GM23338 (cell line): ENCODE data around the gene ABCA4. TPM values are rescaled to one million over a fixed set of nuclear protein-coding genes. Genes with fewer than 3 reads are reported as not detected.

ENCODE experiments used
- ATAC-seq: fragments of 200-7000 bp; cut with Tn5 transposase; 3 replicates; pipeline ENCODE4 v1.9.1; 2020
- DNase-seq: peaks from one replicate; pipeline ENCODE4 v3.0.0-alpha.2; 2015; ENCODE audit warnings: low spot score
- H2AFZ ChIP-seq: fragments of 200-600 bp; sonication (generic); 2 replicates; pipeline ENCODE4 v1.8.0; 2016; ENCODE audit warnings: antibody characterized with exemption, mild to moderate bottlenecking, moderate library complexity
- H3F3A ChIP-seq: fragments of 200-600 bp; sonication (generic); replicated peaks from 2 replicates; pipeline ENCODE4 v1.8.0; 2017; ENCODE audit warnings: antibody characterized with exemption, mixed run types, low read depth
- H3K27ac ChIP-seq: fragments of 200-600 bp; sonication (generic); 2 replicates; pipeline ENCODE4 v1.6.1; 2016; ENCODE audit warnings: low read depth
- H3K27me3 ChIP-seq: fragments of 200-600 bp; sonication (generic); 2 replicates; pipeline ENCODE4 v1.8.0; 2016; ENCODE audit warnings: mild to moderate bottlenecking, mixed run types, moderate library complexity; ENCODE audit not compliant: insufficient read depth
- H3K36me3 ChIP-seq: fragments of 200-600 bp; sonication (generic); 2 replicates; pipeline ENCODE4 v1.8.0; 2016; ENCODE audit warnings: mild to moderate bottlenecking; ENCODE audit not compliant: insufficient read depth
- H3K4me1 ChIP-seq: fragments of 200-600 bp; sonication (generic); 2 replicates; pipeline ENCODE4 v1.8.0; 2016; ENCODE audit warnings: mild to moderate bottlenecking, moderate library complexity; ENCODE audit not compliant: insufficient read depth
- H3K4me2 ChIP-seq: fragments of 200-600 bp; sonication (generic); 2 replicates; pipeline ENCODE4 v1.7.1; 2017; ENCODE audit warnings: mixed run types
- H3K4me3 ChIP-seq: fragments of 200-600 bp; sonication (generic); 2 replicates; pipeline ENCODE4 v1.6.1; 2016; ENCODE audit warnings: mixed run types
- H3K79me2 ChIP-seq: fragments of 200-600 bp; sonication (generic); replicated peaks from 2 replicates; pipeline ENCODE4 v1.8.0; 2017; ENCODE audit warnings: mild to moderate bottlenecking; ENCODE audit not compliant: insufficient read depth
- H3K9me2 ChIP-seq: fragments of 200-600 bp; sonication (generic); 2 replicates; pipeline ENCODE4 v1.8.0; 2017; ENCODE audit not compliant: insufficient read depth
- H4K20me1 ChIP-seq: fragments of 200-600 bp; sonication (generic); replicated peaks from 2 replicates; pipeline ENCODE4 v1.8.0; 2017; ENCODE audit warnings: mild to moderate bottlenecking; ENCODE audit not compliant: insufficient read depth
- H3K27ac Mint-ChIP-seq: 2 replicates; pipeline ENCODE4 v1.8.0; 2020; ENCODE audit warnings: inconsistent platforms, mild to moderate bottlenecking, moderate library complexity, mixed read lengths
- H3K27me3 Mint-ChIP-seq: 3 replicates; pipeline ENCODE4 v1.8.0; 2022; ENCODE audit warnings: low read depth, mild to moderate bottlenecking, moderate library complexity, mixed read lengths, inconsistent platforms; ENCODE audit not compliant: insufficient read depth, poor library complexity
- H3K36me3 Mint-ChIP-seq: 3 replicates; pipeline ENCODE4 v1.8.0; 2021; ENCODE audit warnings: low read depth, mild to moderate bottlenecking, inconsistent platforms, moderate library complexity, mixed read lengths
- H3K4me1 Mint-ChIP-seq: 3 replicates; pipeline ENCODE4 v1.8.0; 2020; ENCODE audit warnings: mild to moderate bottlenecking, inconsistent platforms, mixed read lengths
- H3K4me3 Mint-ChIP-seq: 3 replicates; pipeline ENCODE4 v1.8.0; 2021; ENCODE audit warnings: moderate library complexity, mild to moderate bottlenecking, inconsistent platforms, mixed read lengths
- H3K9me3 Mint-ChIP-seq: 3 replicates; pipeline ENCODE4 v1.8.0; 2020; ENCODE audit warnings: moderate library complexity, mild to moderate bottlenecking, inconsistent platforms, mixed read lengths
- CREB1 ChIP-seq: fragments of 250-450 bp; sonication (Bioruptor Pico); IDR thresholded peaks from 2 replicates; pipeline ENCODE4 v1.5.0; 2020; ENCODE audit warnings: low read depth, mild to moderate bottlenecking, moderate library complexity
- EZH2 ChIP-seq: fragments of 200-600 bp; sonication (generic); IDR thresholded peaks from one replicate; pipeline ENCODE4 v1.8.0; 2017; ENCODE audit warnings: antibody characterized with exemption, mild to moderate bottlenecking, low read depth; ENCODE audit not compliant: unreplicated experiment
- JUNB ChIP-seq: IDR thresholded peaks from one replicate; pipeline ENCODE4 v1.6.1; 2016; ENCODE audit warnings: antibody characterized with exemption; ENCODE audit not compliant: unreplicated experiment
- NANOG ChIP-seq: IDR thresholded peaks from 2 replicates; pipeline ENCODE4 v1.6.1; 2016; ENCODE audit warnings: antibody characterized with exemption, borderline replicate concordance
- POLR2AphosphoS5 ChIP-seq: IDR thresholded peaks from 2 replicates; pipeline ENCODE4 v1.6.1; 2016; ENCODE audit warnings: antibody characterized with exemption, low read depth
- polyA plus RNA-seq: library from polyadenylated mRNA; unstranded; fragments of >200 nt; fragmentation: Nextera tagmentation; extraction: Ambion mirVana; gene quantifications from 2 replicates; pipeline ENCODE4 v1.2.1, GENCODE V29; 2016
- total RNA-seq: library from RNA; depleted of rRNA; stranded (reverse); fragments of >200 nt; shearing (Covaris generic); gene quantifications from 2 replicates; pipeline ENCODE4 v1.2.3, GENCODE V29; 2014
- TF ChIP-seq, protein P1 (sequence below): IDR thresholded peaks from 2 replicates; pipeline ENCODE4 v1.6.1; 2016; ENCODE audit warnings: antibody characterized with exemption
- TF ChIP-seq, protein P2 (sequence below): fragments of 250-450 bp; sonication (Bioruptor Pico); IDR thresholded peaks from 2 replicates; pipeline ENCODE4 v1.5.0; 2020; ENCODE audit warnings: mild to moderate bottlenecking, moderate library complexity

The ABCA4 gene
- total and polyA plus RNA-seq, 2 experiments from 2014 or later: not detected

DNA sequence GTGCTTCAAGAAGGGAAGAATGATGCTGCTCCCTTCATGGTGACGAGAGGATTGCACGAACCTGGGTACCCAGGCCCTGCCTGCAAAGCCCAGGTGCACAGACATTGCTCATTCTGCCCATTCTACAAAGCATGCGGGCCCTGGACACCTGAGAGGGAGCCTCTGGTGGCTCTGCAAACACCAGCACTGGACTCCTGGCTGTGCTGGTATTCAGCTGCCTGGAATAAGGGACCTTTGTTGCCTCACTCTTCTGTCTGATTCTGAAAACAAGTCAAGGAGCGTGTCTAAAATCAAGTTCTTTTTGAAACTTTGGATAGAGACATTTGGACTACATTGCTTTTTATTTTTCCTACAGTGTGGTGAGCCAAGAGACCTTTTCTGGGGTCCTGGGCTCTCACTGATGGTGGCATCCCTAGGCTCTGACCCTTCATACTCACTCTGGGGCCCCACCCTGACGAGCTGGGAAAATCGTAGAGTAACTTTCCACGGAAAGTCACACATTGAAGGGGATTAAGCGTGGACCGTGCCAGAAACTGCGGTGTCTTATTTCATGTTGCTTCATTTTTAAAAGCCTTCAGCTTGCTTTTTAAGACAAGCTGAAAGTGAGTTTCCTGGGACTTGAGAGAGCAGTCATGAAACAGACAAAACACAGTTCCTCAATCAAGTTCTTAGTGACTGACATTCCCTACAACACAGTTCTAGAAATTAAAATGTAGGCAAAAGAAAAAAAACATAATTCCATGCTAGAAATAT lies 24.0 kb downstream of the ABCA4 start (continued):
- TF ChIP-seq, protein P1, sequence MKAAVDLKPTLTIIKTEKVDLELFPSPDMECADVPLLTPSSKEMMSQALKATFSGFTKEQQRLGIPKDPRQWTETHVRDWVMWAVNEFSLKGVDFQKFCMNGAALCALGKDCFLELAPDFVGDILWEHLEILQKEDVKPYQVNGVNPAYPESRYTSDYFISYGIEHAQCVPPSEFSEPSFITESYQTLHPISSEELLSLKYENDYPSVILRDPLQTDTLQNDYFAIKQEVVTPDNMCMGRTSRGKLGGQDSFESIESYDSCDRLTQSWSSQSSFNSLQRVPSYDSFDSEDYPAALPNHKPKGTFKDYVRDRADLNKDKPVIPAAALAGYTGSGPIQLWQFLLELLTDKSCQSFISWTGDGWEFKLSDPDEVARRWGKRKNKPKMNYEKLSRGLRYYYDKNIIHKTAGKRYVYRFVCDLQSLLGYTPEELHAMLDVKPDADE: no peak
- TF ChIP-seq NANOG (no peak), POLR2AphosphoS5 (no peak), EZH2 (no peak)

DNA sequence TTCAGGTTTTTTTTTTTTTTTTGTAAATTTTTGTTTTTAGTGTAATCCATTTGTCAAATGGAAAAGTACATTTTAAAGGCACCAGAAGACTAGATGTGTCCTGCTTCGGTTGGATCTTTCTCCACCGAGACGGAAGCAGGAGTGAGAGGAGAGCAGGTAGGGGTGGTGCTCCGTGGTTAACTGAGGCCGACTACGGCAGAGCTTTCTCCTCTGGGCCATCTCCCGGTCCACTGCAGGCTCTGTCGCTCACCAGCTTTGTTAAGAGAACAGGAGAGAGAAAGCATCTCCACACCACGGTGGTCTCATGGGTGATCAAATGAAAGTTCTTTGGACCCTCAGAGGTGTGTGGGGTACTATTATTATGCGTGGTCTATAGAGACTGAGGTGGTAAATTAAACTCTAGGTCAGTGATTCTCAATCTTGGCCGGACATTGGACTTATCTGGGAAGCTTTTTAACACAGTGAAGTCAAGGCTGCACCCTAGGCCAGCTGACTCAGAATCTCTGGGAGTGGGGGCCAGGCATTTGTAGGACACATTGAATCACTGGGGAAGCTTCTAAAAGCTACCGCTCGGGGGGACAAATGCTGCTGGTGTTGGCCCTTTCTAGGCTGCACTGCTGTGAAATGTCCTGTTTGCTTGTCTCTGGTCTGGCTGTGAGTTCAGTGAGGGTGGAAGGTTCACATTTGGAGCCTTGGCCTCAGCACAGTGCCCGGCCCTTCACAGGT lies 25.0 kb downstream of the ABCA4 start:
- H3K4me1 Mint-ChIP-seq: peaks cover 33% of the 10 kb centered on the region
- no peak overlapping the region for H3K27ac ChIP-seq
- H3K27ac Mint-ChIP-seq: no peak overlapping the region

More for the DNA sequence above, 25.0 kb downstream of the ABCA4 start:
- Histone ChIP-seq H3K36me3 (no peaks in the 10 kb centered on the region), H2AFZ (no peak overlapping the region), H3K4me1 (peaks cover 11% of the 10 kb centered on the region), H4K20me1 (no peaks in the 10 kb centered on the region), H3K4me2 (no peak overlapping the region), H3K27me3 (no peaks in the 10 kb centered on the region), H3K79me2 (no peaks in the 10 kb centered on the region), H3F3A (no peaks in the 10 kb centered on the region), H3K9me2 (no peaks in the 10 kb centered on the region), H3K4me3 (no peak overlapping the region)
- TF ChIP-seq CREB1 (CRISPR knock-in tag): no peak
- no peak for TF ChIP-seq JUNB
- TF ChIP-seq, protein P2, sequence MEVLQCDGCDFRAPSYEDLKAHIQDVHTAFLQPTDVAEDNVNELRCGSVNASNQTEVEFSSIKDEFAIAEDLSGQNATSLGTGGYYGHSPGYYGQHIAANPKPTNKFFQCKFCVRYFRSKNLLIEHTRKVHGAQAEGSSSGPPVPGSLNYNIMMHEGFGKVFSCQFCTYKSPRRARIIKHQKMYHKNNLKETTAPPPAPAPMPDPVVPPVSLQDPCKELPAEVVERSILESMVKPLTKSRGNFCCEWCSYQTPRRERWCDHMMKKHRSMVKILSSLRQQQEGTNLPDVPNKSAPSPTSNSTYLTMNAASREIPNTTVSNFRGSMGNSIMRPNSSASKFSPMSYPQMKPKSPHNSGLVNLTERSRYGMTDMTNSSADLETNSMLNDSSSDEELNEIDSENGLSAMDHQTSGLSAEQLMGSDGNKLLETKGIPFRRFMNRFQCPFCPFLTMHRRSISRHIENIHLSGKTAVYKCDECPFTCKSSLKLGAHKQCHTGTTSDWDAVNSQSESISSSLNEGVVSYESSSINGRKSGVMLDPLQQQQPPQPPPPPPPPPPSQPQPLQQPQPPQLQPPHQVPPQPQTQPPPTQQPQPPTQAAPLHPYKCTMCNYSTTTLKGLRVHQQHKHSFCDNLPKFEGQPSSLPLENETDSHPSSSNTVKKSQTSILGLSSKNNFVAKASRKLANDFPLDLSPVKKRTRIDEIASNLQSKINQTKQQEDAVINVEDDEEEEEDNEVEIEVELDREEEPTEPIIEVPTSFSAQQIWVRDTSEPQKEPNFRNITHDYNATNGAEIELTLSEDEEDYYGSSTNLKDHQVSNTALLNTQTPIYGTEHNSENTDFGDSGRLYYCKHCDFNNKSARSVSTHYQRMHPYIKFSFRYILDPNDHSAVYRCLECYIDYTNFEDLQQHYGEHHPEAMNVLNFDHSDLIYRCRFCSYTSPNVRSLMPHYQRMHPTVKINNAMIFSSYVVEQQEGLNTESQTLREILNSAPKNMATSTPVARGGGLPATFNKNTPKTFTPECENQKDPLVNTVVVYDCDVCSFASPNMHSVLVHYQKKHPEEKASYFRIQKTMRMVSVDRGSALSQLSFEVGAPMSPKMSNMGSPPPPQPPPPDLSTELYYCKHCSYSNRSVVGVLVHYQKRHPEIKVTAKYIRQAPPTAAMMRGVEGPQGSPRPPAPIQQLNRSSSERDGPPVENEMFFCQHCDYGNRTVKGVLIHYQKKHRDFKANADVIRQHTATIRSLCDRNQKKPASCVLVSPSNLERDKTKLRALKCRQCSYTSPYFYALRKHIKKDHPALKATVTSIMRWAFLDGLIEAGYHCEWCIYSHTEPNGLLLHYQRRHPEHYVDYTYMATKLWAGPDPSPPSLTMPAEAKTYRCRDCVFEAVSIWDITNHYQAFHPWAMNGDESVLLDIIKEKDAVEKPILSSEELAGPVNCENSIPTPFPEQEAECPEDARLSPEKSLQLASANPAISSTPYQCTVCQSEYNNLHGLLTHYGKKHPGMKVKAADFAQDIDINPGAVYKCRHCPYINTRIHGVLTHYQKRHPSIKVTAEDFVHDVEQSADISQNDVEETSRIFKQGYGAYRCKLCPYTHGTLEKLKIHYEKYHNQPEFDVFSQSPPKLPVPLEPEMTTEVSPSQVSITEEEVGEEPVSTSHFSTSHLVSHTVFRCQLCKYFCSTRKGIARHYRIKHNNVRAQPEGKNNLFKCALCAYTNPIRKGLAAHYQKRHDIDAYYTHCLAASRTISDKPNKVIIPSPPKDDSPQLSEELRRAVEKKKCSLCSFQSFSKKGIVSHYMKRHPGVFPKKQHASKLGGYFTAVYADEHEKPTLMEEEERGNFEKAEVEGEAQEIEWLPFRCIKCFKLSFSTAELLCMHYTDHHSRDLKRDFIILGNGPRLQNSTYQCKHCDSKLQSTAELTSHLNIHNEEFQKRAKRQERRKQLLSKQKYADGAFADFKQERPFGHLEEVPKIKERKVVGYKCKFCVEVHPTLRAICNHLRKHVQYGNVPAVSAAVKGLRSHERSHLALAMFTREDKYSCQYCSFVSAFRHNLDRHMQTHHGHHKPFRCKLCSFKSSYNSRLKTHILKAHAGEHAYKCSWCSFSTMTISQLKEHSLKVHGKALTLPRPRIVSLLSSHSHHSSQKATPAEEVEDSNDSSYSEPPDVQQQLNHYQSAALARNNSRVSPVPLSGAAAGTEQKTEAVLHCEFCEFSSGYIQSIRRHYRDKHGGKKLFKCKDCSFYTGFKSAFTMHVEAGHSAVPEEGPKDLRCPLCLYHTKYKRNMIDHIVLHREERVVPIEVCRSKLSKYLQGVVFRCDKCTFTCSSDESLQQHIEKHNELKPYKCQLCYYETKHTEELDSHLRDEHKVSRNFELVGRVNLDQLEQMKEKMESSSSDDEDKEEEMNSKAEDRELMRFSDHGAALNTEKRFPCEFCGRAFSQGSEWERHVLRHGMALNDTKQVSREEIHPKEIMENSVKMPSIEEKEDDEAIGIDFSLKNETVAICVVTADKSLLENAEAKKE (CRISPR knock-in tag): no peak
- no peak for TF ChIP-seq POLR2AphosphoS5
- no peak for TF ChIP-seq NANOG
- H3K9me3 Mint-ChIP-seq: no peaks in the 10 kb centered on the region
- no peak overlapping the region for H3K4me3 Mint-ChIP-seq
- no peaks in the 10 kb centered on the region for H3K36me3 Mint-ChIP-seq
- ATAC-seq: no peak
- peaks cover 13% of the 10 kb centered on the region for H3K27me3 Mint-ChIP-seq
- DNase-seq: no peak
